Erythroblast (primary cell): ENCODE results near the gene PPP6R1.

Experiments used
- GATA1 ChIP-seq: IDR thresholded peaks from 2 replicates; pipeline ENCODE4 v1.6.1; 2011; ENCODE audit warnings: low read depth, mild to moderate bottlenecking, control low read depth, low read length, moderate library complexity
- POLR2A ChIP-seq: IDR thresholded peaks from 2 replicates; pipeline ENCODE4 v1.6.1; 2011; ENCODE audit warnings: mild to moderate bottlenecking, low read length

- TF ChIP-seq POLR2A (no peak), GATA1 (no peak)
Measured at GRCh38 chr19:55252760-55253663, 5.8 kb downstream of the PPP6R1 start.
